Motor neuron (in vitro differentiated cells): ENCODE data around the gene DPP10. TPM values are rescaled to one million over a fixed set of nuclear protein-coding genes. Genes with fewer than 3 reads are reported as not detected.
"Not testable (repeated sequence)": the region's sequence is repeated elsewhere in the genome, so short reads cannot be mapped to it uniquely, and the experiment has no call there.

Experiments
- ATAC-seq, 8 experiments: fragments of 200-7000 bp; cut with Tn5 transposase; replicated peaks in 6 of 8; 2 replicates each; pipeline ENCODE4 v1.8.0; 2021; ENCODE audit warnings: mild to moderate bottlenecking in 8 of 8, moderate library complexity in 8 of 8
- H3K27ac ChIP-seq, 2 donors: fragments of 250-450 bp; sonication (Bioruptor Pico); 2 replicates each; pipeline ENCODE4 v1.9.0; 2021; ENCODE audit warnings: antibody characterized with exemption in 2 of 2, mild to moderate bottlenecking in 2 of 2, moderate library complexity in 1 of 2
- H3K4me1 ChIP-seq, 2 donors: fragments of 250-450 bp; sonication (Bioruptor Pico); replicated peaks in 1 of 2; 2 replicates each; pipeline ENCODE4 v1.6.1; 2021; ENCODE audit warnings: antibody characterized with exemption in 2 of 2, mild to moderate bottlenecking in 2 of 2, moderate library complexity in 1 of 2
- H3K4me3 ChIP-seq, 5 donors: fragments of 250-450 bp; sonication (Bioruptor Pico); 2 replicates each; pipeline ENCODE4 v1.9.0; 2021; ENCODE audit warnings: antibody characterized with exemption in 5 of 5, mild to moderate bottlenecking in 5 of 5, moderate library complexity in 4 of 5
- WGBS, 10 experiments: fragments of 450-650 bp; shearing (Covaris generic); methylation state at CpG; one replicate each; pipeline ENCODE4 v1.0.0; 2022; 5-methylcytosine and 5-hydroxymethylcytosine counted together
- in situ Hi-C, 9 experiments: fragments of 400-800 bp; cut with MboI; loops; one replicate each; pipeline ENCODE4 v1.15.0; 2021; ENCODE audit warnings: low sequenced_read_pairs in 9 of 9, low pct_unique_long_range_greater_than_20kb in 2 of 9; ENCODE audit not compliant: unreplicated experiment in 9 of 9
- total RNA-seq, 8 experiments: library from RNA; unstranded; fragments of 300-600 nt; gene quantifications; 2 replicates each; pipeline versions ENCODE4 v1.2.3 to v1.2.4, GENCODE V29; 2022

Gene DPP10
- total RNA-seq, 8 experiments from 2014 or later = 0.36 to 11.2 (median 6.7) TPM; not detected in 1

GRCh38 chr2:115427436-115427835, 985.0 kb downstream of the DPP10 start:
- Histone ChIP-seq H3K27ac (no peak overlapping the region), H3K4me3 (no peak overlapping the region), H3K4me1 (no peaks in the 10 kb centered on the region)
- WGBS, 10 experiments = 100% methylated on average over 1 of the region's 1 CpG; no CpG with 5 or more reads in 9 of the 10 experiments
- in situ Hi-C loops = no loop called here
- ATAC-seq = no peak

- in situ Hi-C loops, H3K4me3 ChIP-seq, H3K27ac ChIP-seq, ATAC-seq: not testable (repeated sequence)
- peaks cover 2 to 15% of the 10 kb centered on the region in 2 donors for H3K4me1 ChIP-seq
- 0 to 51% (median 20%) methylated on average over 1 to 6 of the region's 6 CpGs for WGBS, 10 experiments
Observed at GRCh38 chr2:115440746-115441145, 998.3 kb downstream of the DPP10 start.

GRCh38 chr2:115443539-115444185, 1001.2 kb downstream of the DPP10 start:
- Histone ChIP-seq H3K4me1 (peaks cover 2 to 15% of the 10 kb centered on the region in 2 donors), H3K4me3 (no peak overlapping the region), H3K27ac (no peak overlapping the region)
- WGBS, 10 experiments = 0 to 100% (median 63%) methylated on average over 1 of the region's 1 CpG; no CpG with 5 or more reads in 2 of the 10 experiments
- peak in 2 of 8 experiments; percentile 55 to 62 for ATAC-seq
- in situ Hi-C loops = no loop called here

- 0 to 96% (median 80%) methylated on average over 1 to 2 of the region's 2 CpGs; no CpG with 5 or more reads in 1 of the 10 experiments for WGBS, 10 experiments
- H3K4me1 ChIP-seq = no peaks in the 10 kb centered on the region
- no peak overlapping the region for H3K4me3 ChIP-seq
- in situ Hi-C loops = no loop called here
- no peak for ATAC-seq
- no peak overlapping the region for H3K27ac ChIP-seq
Observed at GRCh38 chr2:115460008-115460407, 1017.6 kb downstream of the DPP10 start.

GRCh38 chr2:115480741-115481140, 1038.3 kb downstream of the DPP10 start:
- WGBS, 10 experiments = 0 to 100% (median 83%) methylated on average over 1 of the region's 1 CpG
- Histone ChIP-seq H3K27ac (no peak overlapping the region), H3K4me1 (no peaks in the 10 kb centered on the region), H3K4me3 (no peak overlapping the region)
- ATAC-seq = no peak
- in situ Hi-C loops = no loop called here

GRCh38 chr2:115481842-115482241, 1039.4 kb downstream of the DPP10 start:
- in situ Hi-C loops = no loop called here
- Histone ChIP-seq H3K27ac (no peak overlapping the region), H3K4me3 (no peak overlapping the region), H3K4me1 (no peaks in the 10 kb centered on the region)
- 0 to 100% (median 49%) methylated on average over 2 of the region's 2 CpGs; no CpG with 5 or more reads in 1 of the 10 experiments for WGBS, 10 experiments
- ATAC-seq = no peak

GRCh38 chr2:115483666-115484065, 1041.2 kb downstream of the DPP10 start:
- no peaks in the 10 kb centered on the region for H3K4me1 ChIP-seq
- H3K4me3 ChIP-seq = no peak overlapping the region
- in situ Hi-C loops = no loop called here
- ATAC-seq = no peak
- WGBS, 10 experiments = 0 to 100% (median 83%) methylated on average over 1 to 4 of the region's 4 CpGs; no CpG with 5 or more reads in 1 of the 10 experiments
- no peak overlapping the region for H3K27ac ChIP-seq

GRCh38 chr2:115484486-115484885, 1042.0 kb downstream of the DPP10 start:
- no peaks in the 10 kb centered on the region for H3K4me1 ChIP-seq
- 0 to 100% (median 85%) methylated on average over 1 of the region's 1 CpG; no CpG with 5 or more reads in 4 of the 10 experiments for WGBS, 10 experiments
- in situ Hi-C loops = no loop called here
- no peak overlapping the region for H3K27ac ChIP-seq
- ATAC-seq = no peak
- no peak overlapping the region for H3K4me3 ChIP-seq

GRCh38 chr2:115484983-115485382, 1042.5 kb downstream of the DPP10 start:
- ATAC-seq = no peak
- in situ Hi-C loops = no loop called here
- WGBS, 10 experiments = 0 to 96% (median 76%) methylated on average over 2 to 4 of the region's 4 CpGs
- Histone ChIP-seq H3K4me1 (no peaks in the 10 kb centered on the region), H3K4me3 (no peak overlapping the region), H3K27ac (no peak overlapping the region)

GRCh38 chr2:115491186-115491793, 1048.8 kb downstream of the DPP10 start:
- no peak for ATAC-seq
- 0 to 90% (median 50%) methylated on average over 1 to 4 of the region's 4 CpGs; no CpG with 5 or more reads in 4 of the 10 experiments for WGBS, 10 experiments
- Histone ChIP-seq H3K4me3 (no peak overlapping the region), H3K27ac (no peak overlapping the region), H3K4me1 (no peaks in the 10 kb centered on the region)
- in situ Hi-C loops = no loop called here

- no peak for ATAC-seq
- H3K4me3 ChIP-seq = no peak overlapping the region
- in situ Hi-C loops = no loop called here
- WGBS, 10 experiments = 6 to 100% (median 76%) methylated on average over 1 to 3 of the region's 3 CpGs
- no peaks in the 10 kb centered on the region for H3K4me1 ChIP-seq
- no peak overlapping the region for H3K27ac ChIP-seq
Observed at GRCh38 chr2:115505331-115505730, 1062.9 kb downstream of the DPP10 start.

GRCh38 chr2:115520727-115521126, 1078.3 kb downstream of the DPP10 start:
- no peak overlapping the region for H3K27ac ChIP-seq
- peak in 5 of 8 experiments; percentile 41 to 93 (median 57) for ATAC-seq
- in situ Hi-C loops = no loop called here
- H3K4me3 ChIP-seq = no peak overlapping the region
- H3K4me1 ChIP-seq = peaks cover 3 to 9% of the 10 kb centered on the region in 2 donors
- WGBS, 10 experiments = 0 to 80% (median 53%) methylated on average over 1 to 3 of the region's 3 CpGs; no CpG with 5 or more reads in 1 of the 10 experiments

GRCh38 chr2:115524452-115524851, 1082.0 kb downstream of the DPP10 start:
- 0 to 70% (median 39%) methylated on average over 1 to 4 of the region's 4 CpGs for WGBS, 10 experiments
- Histone ChIP-seq H3K27ac (peak overlapping the region in 1 of 2 donors; percentile 31), H3K4me1 (peaks cover 3 to 9% of the 10 kb centered on the region in 2 donors), H3K4me3 (no peak overlapping the region)
- in situ Hi-C loops = no loop called here
- ATAC-seq = peak in 3 of 8 experiments; percentile 32 to 55 (median 53)

GRCh38 chr2:115529627-115530026, 1087.2 kb downstream of the DPP10 start:
- no peak for ATAC-seq
- no peak overlapping the region for H3K27ac ChIP-seq
- no peak overlapping the region for H3K4me3 ChIP-seq
- peaks cover 2 to 3% of the 10 kb centered on the region in 2 donors for H3K4me1 ChIP-seq
- in situ Hi-C loops = no loop called here
